ENCODE results near the gene HPSE2. TPM values are rescaled to one million over a fixed set of nuclear protein-coding genes. Genes with fewer than 3 reads are reported as not detected.

Gene HPSE2
- polyA plus RNA-seq, 1 of the 3 experiments (the other 2 are of a cell fraction) = not detected

GRCh38 chr10:98623176-98623575 is 612.5 kb downstream of the HPSE2 start:
- Histone ChIP-seq H3K27me3 (ENCODE audit: insufficient read depth) (no peaks in the 10 kb centered on the region), H3K4me3 (ENCODE audit: low read depth in 2 of 2, low read length in 1 of 2) (no peak overlapping the region), H4K20me1 (ENCODE audit: insufficient read depth) (no peaks in the 10 kb centered on the region), H3K9me3 (no peaks in the 10 kb centered on the region), H3K9ac (no peak overlapping the region), H3K27ac (ENCODE audit: low read depth in 2 of 2, low read length in 1 of 2) (no peak overlapping the region), H3K4me2 (no peak overlapping the region), H3K79me2 (ENCODE audit: insufficient read depth) (no peaks in the 10 kb centered on the region), H3K9me2 (no peaks in the 10 kb centered on the region), H3K4me1 (ENCODE audit: control insufficient read depth in 1 of 2, insufficient read depth in 2 of 2, low read depth in 1 of 2, low read length in 1 of 2) (no peaks in the 10 kb centered on the region), H2AFZ (ENCODE audit: low read depth) (no peak overlapping the region), H3F3A (replicated peaks; ENCODE audit: insufficient read depth) (no peaks in the 10 kb centered on the region), H3K36me3 (replicated peaks in 1 of 2; ENCODE audit: control insufficient read depth in 1 of 2, insufficient read depth in 2 of 2, low read length in 1 of 2) (no peaks in the 10 kb centered on the region)
- no peak for TF ChIP-seq MEF2A (IDR thresholded peaks at IDR 0.05; ENCODE audit: borderline replicate concordance, low read depth)
- TF ChIP-seq NFIC (IDR thresholded peaks at IDR 0.05; ENCODE audit: borderline replicate concordance) = no peak
- TF ChIP-seq NRF1 (IDR thresholded peaks at IDR 0.05; ENCODE audit: low read depth, low read length) = no peak
- no peak for TF ChIP-seq USF2 (IDR thresholded peaks at IDR 0.05; ENCODE audit: borderline replicate concordance, low read depth, low read length)
- TF ChIP-seq FOSL2 (IDR thresholded peaks at IDR 0.05; ENCODE audit: borderline replicate concordance, low read depth) = no peak
- no peak for TF ChIP-seq RAD21 (IDR thresholded peaks at IDR 0.05; ENCODE audit: low read length)
- TF ChIP-seq POLR2AphosphoS5 (IDR thresholded peaks at IDR 0.05; ENCODE audit: low read depth, low read length) = no peak
- TF ChIP-seq SIN3A (IDR thresholded peaks at IDR 0.05; ENCODE audit: borderline replicate concordance, low read depth, low read length) = no peak
- TF ChIP-seq SMC3 (IDR thresholded peaks at IDR 0.05; ENCODE audit: low read depth, low read length) = no peak
- TF ChIP-seq FOXM1 (IDR thresholded peaks at IDR 0.05; ENCODE audit: low read depth) = no peak
- no peak for TF ChIP-seq IRF3 (IDR thresholded peaks at IDR 0.05; ENCODE audit: low read depth, low read length)
- no peak for TF ChIP-seq RXRA (IDR thresholded peaks at IDR 0.05; ENCODE audit: borderline replicate concordance, low read depth)
- TF ChIP-seq MAX (IDR thresholded peaks at IDR 0.05; ENCODE audit: low read depth) = no peak
- no peak for TF ChIP-seq TEAD4 (IDR thresholded peaks at IDR 0.05; ENCODE audit: borderline replicate concordance, insufficient read depth)
- no peak for TF ChIP-seq MXI1 (IDR thresholded peaks at IDR 0.05; ENCODE audit: low read depth, low read length)
- WGBS (ENCODE audit: low lambda C conversion rate) = 4% methylated on average over 3 of the region's 3 CpGs
- CTCF ChIA-PET = no interaction called here
- POLR2A ChIA-PET = no interaction called here
- no peak for DNase-seq

- Histone ChIP-seq H4K20me1 (ENCODE audit: insufficient read depth) (no peaks in the 10 kb centered on the region), H3K4me2 (no peak overlapping the region), H2AFZ (ENCODE audit: low read depth) (no peak overlapping the region), H3K4me1 (ENCODE audit: control insufficient read depth in 1 of 2, insufficient read depth in 2 of 2, low read depth in 1 of 2, low read length in 1 of 2) (no peaks in the 10 kb centered on the region), H3K4me3 (ENCODE audit: low read depth in 2 of 2, low read length in 1 of 2) (no peak overlapping the region), H3K36me3 (replicated peaks in 1 of 2; ENCODE audit: control insufficient read depth in 1 of 2, insufficient read depth in 2 of 2, low read length in 1 of 2) (no peaks in the 10 kb centered on the region), H3K9ac (no peak overlapping the region), H3K27ac (ENCODE audit: low read depth in 2 of 2, low read length in 1 of 2) (no peak overlapping the region), H3K9me3 (no peaks in the 10 kb centered on the region), H3K79me2 (ENCODE audit: insufficient read depth) (no peaks in the 10 kb centered on the region), H3K27me3 (ENCODE audit: insufficient read depth) (no peaks in the 10 kb centered on the region), H3F3A (replicated peaks; ENCODE audit: insufficient read depth) (no peaks in the 10 kb centered on the region), H3K9me2 (no peaks in the 10 kb centered on the region)
- no peak for DNase-seq
- WGBS (ENCODE audit: low lambda C conversion rate) = 11% methylated on average over 1 of the region's 1 CpG
- ChIA-PET POLR2A (no interaction called here), CTCF (no interaction called here)
- TF ChIP-seq NRF1 (IDR thresholded peaks at IDR 0.05; ENCODE audit: low read depth, low read length) = no peak
- TF ChIP-seq YY1 (IDR thresholded peaks at IDR 0.05; ENCODE audit: low read depth) = no peak
- no peak for TF ChIP-seq PBX3 (IDR thresholded peaks at IDR 0.05)
Measured at GRCh38 chr10:98621630-98622029, 614.0 kb downstream of the HPSE2 start.

All from SK-N-SH (cell line).